Measurements from ENCODE around the gene BTN3A1. TPM values are rescaled to one million over a fixed set of nuclear protein-coding genes. Genes with fewer than 3 reads are reported as not detected.

Gene BTN3A1
- total and polyA plus RNA-seq, 2 of the 8 experiments (the other 6 are each of a cell fraction or from before 2014, with no cell fraction given): 4.7 to 5.6 TPM

DNA sequence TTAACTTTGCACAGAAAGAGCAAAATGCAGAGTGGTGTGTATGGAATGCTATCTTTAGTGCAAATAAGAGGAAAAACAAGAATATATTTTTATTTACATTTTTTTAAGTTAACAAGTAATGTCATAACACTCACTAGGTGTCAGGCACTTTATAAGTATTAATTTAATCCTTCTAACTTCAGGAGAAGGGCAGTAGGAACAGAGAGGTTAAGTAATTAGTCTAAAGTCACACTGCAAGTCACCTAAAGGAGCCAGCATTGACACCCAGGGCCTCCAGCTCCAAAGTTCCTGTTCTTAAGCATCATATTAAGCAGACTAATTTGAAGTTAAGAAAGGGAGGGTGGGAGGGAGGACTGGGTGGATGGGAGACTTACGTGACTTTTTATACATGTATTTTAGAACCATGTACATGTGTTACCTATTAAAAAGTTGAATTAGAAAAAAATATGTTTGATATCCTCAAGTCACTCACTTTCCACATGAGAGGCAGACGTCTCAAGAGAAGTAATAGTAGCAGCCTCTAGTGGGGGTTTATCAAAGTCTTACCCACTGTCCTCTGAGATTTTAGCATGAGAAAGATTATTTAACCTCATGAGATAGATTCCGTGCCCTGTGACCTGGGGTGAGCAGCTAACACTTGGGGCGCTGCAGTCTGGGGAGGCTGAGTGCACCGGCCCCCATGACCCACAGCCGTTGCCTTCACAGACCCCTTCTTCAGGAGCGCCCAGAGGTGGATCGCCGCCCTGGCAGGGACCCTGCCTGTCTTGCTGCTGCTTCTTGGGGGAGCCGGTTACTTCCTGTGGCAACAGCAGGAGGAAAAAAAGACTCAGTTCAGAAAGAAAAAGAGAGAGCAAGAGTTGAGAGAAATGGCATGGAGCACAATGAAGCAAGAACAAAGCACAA is 7.0 kb downstream of the BTN3A1 start:
- Histone ChIP-seq H3K23me2 (ENCODE audit: low read depth, low read length) (no peaks in the 10 kb centered on the region), H3K18ac (ENCODE audit: extremely low read depth, low read length) (no peak overlapping the region), H2BK5ac (ENCODE audit: low read depth, low read length) (no peak overlapping the region), H3K23ac (ENCODE audit: insufficient read length) (no peak overlapping the region), H3K79me2 (ENCODE audit: control insufficient read depth in 1 of 2, insufficient read depth in 2 of 2, low read length in 2 of 2) (no peaks in the 10 kb centered on the region), H4K5ac (ENCODE audit: insufficient read length, low read depth, low read length) (no peak overlapping the region), H3K14ac (ENCODE audit: insufficient read length) (no peak overlapping the region), H2AK5ac (ENCODE audit: low read depth, low read length) (no peak overlapping the region), H3K4me3 (ENCODE audit: extremely low read depth in 1 of 4, insufficient read depth in 2 of 4, low read depth in 3 of 4, low read length in 4 of 4) (no peak overlapping the region), H2BK20ac (ENCODE audit: low read length) (no peak overlapping the region), H3K4me2 (ENCODE audit: insufficient read depth in 1 of 2, low read depth in 2 of 2, low read length in 2 of 2) (peak overlapping the region in 1 of 2 experiments; percentile 11; a peak in 1 of 4 replicates), H3K36me3 (ENCODE audit: control insufficient read depth in 2 of 4, insufficient read depth in 4 of 4, low read length in 3 of 4) (no peaks in the 10 kb centered on the region), H3K27me3 (replicated peaks in 1 of 4; ENCODE audit: control insufficient read depth in 3 of 4, extremely low read depth in 1 of 4, insufficient read depth in 3 of 4, low read length in 3 of 4) (no peaks in the 10 kb centered on the region), H2BK12ac (ENCODE audit: low read depth, low read length) (no peak overlapping the region), H3K27ac (ENCODE audit: low read depth, low read length) (no peak overlapping the region), H2BK15ac (ENCODE audit: low read length) (no peak overlapping the region), H2BK120ac (replicated peaks; ENCODE audit: low read depth, low read length) (no peak overlapping the region), H3K79me1 (ENCODE audit: low read depth, low read length) (no peaks in the 10 kb centered on the region), H3K4ac (replicated peaks; ENCODE audit: insufficient read length, low read depth, low read length) (no peak overlapping the region), H3K9ac (replicated peaks in 1 of 4; ENCODE audit: extremely low read depth in 1 of 4, low read depth in 3 of 4, low read length in 3 of 4) (no peak overlapping the region; a peak in 1 of 7 replicates), H3K4me1 (replicated peaks in 1 of 4; ENCODE audit: control insufficient read depth in 3 of 4, insufficient read depth in 4 of 4, low read length in 3 of 4) (peaks cover 0 to 6% (median 3%) of the 10 kb centered on the region in 4 experiments; a peak in 3 of 7 replicates), H2AFZ (ENCODE audit: low read length) (0 out of 2 replicates have a peak overlapping the region, but pooled peaks have one; percentile 42), H3K9me3 (ENCODE audit: insufficient read depth in 2 of 2, low read depth in 1 of 2, low read length in 1 of 2) (no peaks in the 10 kb centered on the region), H3K56ac (replicated peaks; ENCODE audit: insufficient read length, low read depth, low read length) (no peak overlapping the region), H4K8ac (ENCODE audit: extremely low read depth, insufficient read depth, low read length) (no peak overlapping the region), H4K20me1 (replicated peaks in 1 of 2; ENCODE audit: control insufficient read depth in 1 of 2, insufficient read depth in 2 of 2, low read length in 2 of 2) (no peaks in the 10 kb centered on the region), H4K91ac (replicated peaks; ENCODE audit: insufficient read length, low read length) (no peak overlapping the region)
- DNase-seq (ENCODE audit: low read depth in 1 of 2, low spot score in 2 of 2) (peak in 1 of 2 experiments; percentile 58), FAIRE-seq (no peak)
- WGBS, 2 experiments (ENCODE audit: extremely low coverage in 1 of 2, insufficient coverage in 1 of 2, insufficient read length in 1 of 2, insufficient replicate concordance in 2 of 2, low coverage in 1 of 2, low lambda C conversion rate in 2 of 2, missing lambda C conversion rate in 1 of 2): 51% methylated on average over 10 of the region's 10 CpGs; no CpG with 5 or more reads in 1 of the 2 experiments
- ChIA-PET CTCF (ENCODE audit: partially characterized antibody) (interaction anchor here (0.9 to 3.6 kb wide), 5 partner anchors 11 to 104 kb away, joined by 3 to 14 read pairs (median 5); no protein-coding TSS in a partner anchor), POLR2A (ENCODE audit: partially characterized antibody) (interaction anchor here (0.7 to 1.5 kb wide), 3 partner anchors 15 to 41 kb away, joined by 3 to 4 read pairs (median 3); partner anchors contain the start of gene BTN3A3)
- TF ChIP-seq PHF8 (conservative IDR thresholded peaks at IDR 0.05; ENCODE audit: low read depth, low read length): no peak
- TF ChIP-seq CHD2 (IDR thresholded peaks at IDR 0.05; ENCODE audit: low read length): no peak
- TF ChIP-seq, protein P1, sequence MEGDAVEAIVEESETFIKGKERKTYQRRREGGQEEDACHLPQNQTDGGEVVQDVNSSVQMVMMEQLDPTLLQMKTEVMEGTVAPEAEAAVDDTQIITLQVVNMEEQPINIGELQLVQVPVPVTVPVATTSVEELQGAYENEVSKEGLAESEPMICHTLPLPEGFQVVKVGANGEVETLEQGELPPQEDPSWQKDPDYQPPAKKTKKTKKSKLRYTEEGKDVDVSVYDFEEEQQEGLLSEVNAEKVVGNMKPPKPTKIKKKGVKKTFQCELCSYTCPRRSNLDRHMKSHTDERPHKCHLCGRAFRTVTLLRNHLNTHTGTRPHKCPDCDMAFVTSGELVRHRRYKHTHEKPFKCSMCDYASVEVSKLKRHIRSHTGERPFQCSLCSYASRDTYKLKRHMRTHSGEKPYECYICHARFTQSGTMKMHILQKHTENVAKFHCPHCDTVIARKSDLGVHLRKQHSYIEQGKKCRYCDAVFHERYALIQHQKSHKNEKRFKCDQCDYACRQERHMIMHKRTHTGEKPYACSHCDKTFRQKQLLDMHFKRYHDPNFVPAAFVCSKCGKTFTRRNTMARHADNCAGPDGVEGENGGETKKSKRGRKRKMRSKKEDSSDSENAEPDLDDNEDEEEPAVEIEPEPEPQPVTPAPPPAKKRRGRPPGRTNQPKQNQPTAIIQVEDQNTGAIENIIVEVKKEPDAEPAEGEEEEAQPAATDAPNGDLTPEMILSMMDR (IDR thresholded peaks at IDR 0.05; ENCODE audit: control extremely low read depth in 1 of 3, insufficient read depth in 1 of 3, low read depth in 1 of 3, low read length in 3 of 3): peak; percentile 21 to 40 (median 25); a peak in 2 of 4 replicates
- peak in 1 of 2 experiments; percentile 31; a peak in 1 of 4 replicates for TF ChIP-seq RAD21 (IDR thresholded peaks at IDR 0.05 in 1 of 2, conservative IDR thresholded peaks at IDR 0.05 in 1 of 2; ENCODE audit: low read depth in 2 of 2, low read length in 2 of 2)
- TF ChIP-seq RFX5 (IDR thresholded peaks at IDR 0.05; ENCODE audit: borderline replicate concordance, low read depth, low read length): peak; percentile 36; the same call in 1 of the 2 replicates
- no peak for TF ChIP-seq EGR1 (IDR thresholded peaks at IDR 0.05; ENCODE audit: borderline replicate concordance, low read depth, low read length)
- no peak for TF ChIP-seq EP300 (IDR thresholded peaks at IDR 0.05; ENCODE audit: borderline replicate concordance in 1 of 2, low read depth in 2 of 2, low read length in 2 of 2)

All from H1 (cell line).